GM12892 (cell line): ENCODE results near the gene HMX2.

Source experiments
- POLR2A ChIP-seq: IDR thresholded peaks from 2 replicates; pipeline ENCODE4 v1.6.1; 2011; ENCODE audit warnings: low read depth, low read length, control low read depth
- POLR2AphosphoS5 ChIP-seq: IDR thresholded peaks from 2 replicates; pipeline ENCODE4 v1.6.1; 2011; ENCODE audit warnings: low read depth, low read length, control low read depth
- TAF1 ChIP-seq: IDR thresholded peaks from 2 replicates; pipeline ENCODE4 v1.6.1; 2011; ENCODE audit warnings: low read depth, mild to moderate bottlenecking, control low read depth, low read length, borderline replicate concordance

DNA sequence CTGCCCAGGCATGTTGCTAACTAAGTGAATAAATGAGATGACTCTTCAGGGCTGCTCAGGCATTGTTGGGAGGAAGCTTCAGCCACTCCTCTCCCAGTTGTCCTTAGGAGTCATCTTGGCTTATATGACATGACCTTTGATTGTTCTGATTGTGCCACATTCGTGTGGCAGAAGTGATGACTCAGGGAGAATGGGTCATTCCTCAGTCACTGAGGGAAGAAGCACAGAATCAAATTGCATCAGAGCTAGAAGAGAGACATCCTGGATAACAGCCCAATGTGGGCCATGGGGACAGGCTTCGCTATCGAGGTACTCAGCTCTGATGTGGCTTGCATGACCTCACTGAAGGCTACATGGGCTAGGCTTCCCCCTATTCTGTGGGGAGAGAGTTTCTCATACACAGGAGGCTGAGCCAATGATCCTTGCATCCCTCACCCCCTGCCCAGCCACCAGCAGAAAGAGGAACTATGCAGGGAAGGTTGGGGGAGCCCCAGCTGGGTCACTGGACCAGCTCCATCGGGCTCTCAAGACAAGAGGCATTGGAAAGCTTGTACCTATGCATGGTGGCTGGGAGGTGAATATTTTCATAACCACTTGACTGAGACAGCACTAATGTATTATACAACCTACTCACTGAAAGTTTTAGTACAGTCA lies 18.2 kb upstream of the HMX2 start:
- TF ChIP-seq POLR2A (no peak), POLR2AphosphoS5 (no peak), TAF1 (no peak)
